Stimulated activated CD8-positive, alpha-beta memory T cell treated with anti-CD3 and anti-CD28 coated beads, Interleukin-15, amount 100 ng/mL, for 4 hours (primary cell): ENCODE results near the gene SLC25A52.
"Not testable (repeated sequence)": the region's sequence is repeated elsewhere in the genome, so short reads cannot be mapped to it uniquely, and the experiment has no call there.

ENCODE experiments used
- DNase-seq, 2 donors: peaks; one replicate each; pipeline ENCODE4 v3.0.0-alpha.2; 2020; ENCODE audit warnings: low read depth in 2 of 2

SLC25A52 gene

GRCh38 chr18:31741097-31741735 is 19.5 kb downstream of the SLC25A52 start:
- peak in 1 of 2 donors; percentile 31 for DNase-seq

GRCh38 chr18:31740180-31740579 is 20.5 kb downstream of the SLC25A52 start:
- DNase-seq = no peak

- no peak for DNase-seq
Observed at GRCh38 chr18:31739651-31740050, 21.0 kb downstream of the SLC25A52 start.

GRCh38 chr18:31738460-31739407 is 21.9 kb downstream of the SLC25A52 start:
- no peak for DNase-seq

GRCh38 chr18:31736630-31737029 is 24.1 kb downstream of the SLC25A52 start:
- no peak for DNase-seq

GRCh38 chr18:31731628-31732027 is 29.1 kb downstream of the SLC25A52 start:
- DNase-seq = no peak

GRCh38 chr18:31729196-31729595 is 31.5 kb downstream of the SLC25A52 start:
- DNase-seq = not testable (repeated sequence)

- DNase-seq = no peak
Observed at GRCh38 chr18:31723990-31724711, 36.5 kb downstream of the SLC25A52 start.

- DNase-seq = no peak
Observed at GRCh38 chr18:31723639-31723989, 37.1 kb downstream of the SLC25A52 start.

- peak; percentile 5 to 45 for DNase-seq
Observed at GRCh38 chr18:31722369-31722957, 38.2 kb downstream of the SLC25A52 start.

GRCh38 chr18:31721601-31722000 is 39.1 kb downstream of the SLC25A52 start:
- no peak for DNase-seq

GRCh38 chr18:31720867-31721266 is 39.8 kb downstream of the SLC25A52 start:
- no peak for DNase-seq

GRCh38 chr18:31719363-31720006 is 41.2 kb downstream of the SLC25A52 start:
- no peak for DNase-seq

GRCh38 chr18:31718386-31718785 is 42.3 kb downstream of the SLC25A52 start:
- DNase-seq = no peak

GRCh38 chr18:31716362-31716761 is 44.3 kb downstream of the SLC25A52 start:
- DNase-seq = no peak

- DNase-seq = no peak
Observed at GRCh38 chr18:31711365-31712172, 49.1 kb downstream of the SLC25A52 start.

GRCh38 chr18:31710826-31711225 is 49.9 kb downstream of the SLC25A52 start:
- no peak for DNase-seq
